ENCODE data around the gene KCTD14.
"Not testable (repeated sequence)": the region's sequence is repeated elsewhere in the genome, so short reads cannot be mapped to it uniquely, and the experiment has no call there.

The KCTD14 gene

DNA sequence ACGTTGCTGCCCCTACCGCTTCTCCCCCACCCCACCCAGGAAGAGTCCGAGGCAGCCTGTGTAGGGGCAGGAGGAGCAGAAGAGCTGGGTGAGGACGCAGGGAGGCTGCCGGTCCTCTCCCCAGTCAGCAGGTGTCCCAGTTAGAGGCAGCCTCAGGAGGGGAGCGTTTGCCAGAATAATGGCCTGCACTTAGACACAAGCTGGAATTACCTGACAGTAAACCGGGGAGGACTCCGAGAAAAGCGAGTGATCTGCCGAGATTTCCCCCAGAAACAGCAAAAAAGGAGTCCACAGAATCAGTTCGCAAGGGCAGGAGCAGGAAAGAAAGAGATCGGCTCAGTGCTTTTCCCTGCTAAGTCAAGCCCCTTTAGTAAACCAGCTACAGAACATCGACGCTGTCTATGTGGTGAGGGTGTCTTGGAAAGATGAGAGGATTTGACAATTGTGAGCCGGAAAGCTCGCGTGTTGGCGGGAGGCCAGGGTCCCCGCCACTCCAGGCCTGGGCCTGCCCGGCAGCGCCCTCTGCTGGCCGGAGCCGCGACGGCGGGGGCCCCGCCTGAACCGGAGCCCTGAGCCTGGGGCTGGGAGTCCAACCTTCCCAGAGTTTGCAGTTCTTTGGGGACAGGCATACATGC lies 22.9 kb upstream of the KCTD14 start:
- DNase-seq: peak; percentile 92

DNA sequence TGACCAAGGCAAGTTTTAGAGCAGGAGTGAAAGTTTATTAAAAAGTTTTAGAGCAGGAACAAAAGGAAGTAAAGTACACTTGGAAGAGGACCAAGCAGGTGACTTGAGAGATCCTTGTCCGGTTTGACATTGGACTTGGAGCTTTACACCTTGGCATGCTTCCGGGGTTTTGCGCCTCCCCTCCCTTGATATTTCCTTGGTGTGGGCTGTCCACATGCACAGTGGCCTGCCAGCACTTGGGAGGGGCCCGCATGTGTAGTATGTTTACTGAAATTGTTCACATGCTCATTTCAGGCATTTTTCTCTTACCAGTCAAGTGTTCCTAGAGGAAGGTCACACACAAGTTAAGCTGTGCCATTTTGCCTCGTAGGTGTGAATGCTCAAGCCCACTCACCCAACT lies 21.6 kb upstream of the KCTD14 start:
- no peak for DNase-seq

DNA sequence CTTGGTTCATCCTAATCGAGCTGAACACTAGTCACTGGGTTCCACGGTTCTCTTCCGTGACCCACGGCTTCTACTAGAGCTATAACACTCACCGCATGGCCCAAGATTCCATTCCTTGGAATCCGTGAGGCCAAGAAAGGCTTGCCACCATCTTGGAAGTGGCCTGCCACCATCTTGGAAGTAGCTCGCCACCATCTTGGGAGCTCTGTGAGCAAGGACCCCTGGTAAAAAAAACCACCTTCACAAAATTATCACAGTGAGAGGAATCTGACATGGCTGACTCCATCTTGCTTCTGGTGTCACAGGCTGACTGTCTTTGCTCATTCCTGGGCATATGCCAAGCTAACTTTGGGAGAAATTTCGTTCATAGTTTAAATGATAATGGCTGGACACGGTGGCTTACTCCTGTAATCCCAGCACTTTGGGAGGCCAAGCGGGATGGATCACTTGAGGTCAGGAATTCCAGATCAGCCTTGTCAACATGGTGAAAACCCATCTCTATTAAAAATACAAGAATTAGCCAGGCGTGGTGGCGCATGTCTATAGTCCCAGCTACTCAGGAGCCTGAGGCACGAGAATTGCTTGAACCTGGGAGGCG lies 18.9 kb upstream of the KCTD14 start:
- no peak for DNase-seq

DNA sequence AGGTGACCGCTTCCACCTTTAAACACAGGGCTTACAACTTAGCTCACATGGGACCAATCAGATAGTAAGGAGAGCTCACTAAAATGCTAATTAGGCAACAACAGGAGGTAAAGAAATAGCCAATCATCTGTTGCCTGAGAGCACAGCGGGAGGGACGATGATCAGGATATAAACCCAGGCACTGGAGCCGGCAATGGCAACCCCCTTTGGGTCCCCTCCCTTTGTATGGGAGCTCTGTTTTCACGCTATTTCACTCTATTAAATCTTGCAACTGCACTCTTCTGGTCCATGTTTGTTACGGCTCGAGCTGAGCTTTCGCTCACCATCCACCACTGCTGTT lies 18.3 kb upstream of the KCTD14 start:
- not testable (repeated sequence) for DNase-seq

DNA sequence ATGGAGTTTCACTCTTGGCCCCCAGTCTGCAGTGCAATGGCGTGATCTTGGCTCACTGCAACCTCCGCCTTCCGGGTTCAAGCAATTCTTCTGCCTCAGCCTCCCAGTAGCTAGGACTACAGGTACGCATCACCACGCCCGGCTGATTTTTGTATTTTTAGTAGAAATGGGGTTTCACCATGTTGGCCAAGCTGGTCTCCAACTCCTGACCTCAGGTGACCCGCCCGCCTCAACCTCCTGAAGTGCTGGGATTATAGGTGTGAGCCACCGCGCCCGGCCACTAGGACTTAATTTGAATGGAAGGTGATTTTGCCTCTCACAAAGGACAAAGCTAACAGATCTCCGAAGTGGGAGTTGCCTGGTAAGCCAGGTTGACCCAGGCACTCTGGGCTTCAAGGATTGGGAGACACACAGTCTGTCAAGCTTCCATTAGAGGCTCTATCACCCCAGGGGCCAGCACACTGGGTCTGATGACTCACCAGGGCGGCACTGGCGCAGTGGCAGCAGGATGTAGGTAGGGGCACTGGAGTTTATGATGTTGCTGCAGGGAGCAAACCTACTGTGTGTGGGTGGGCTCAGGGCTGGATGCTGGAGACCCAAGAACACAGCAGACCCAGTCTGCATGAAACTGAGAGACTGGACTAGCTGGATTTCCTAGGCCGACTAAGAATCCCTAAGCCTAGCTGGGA lies 17.8 kb upstream of the KCTD14 start:
- no peak for DNase-seq

DNA sequence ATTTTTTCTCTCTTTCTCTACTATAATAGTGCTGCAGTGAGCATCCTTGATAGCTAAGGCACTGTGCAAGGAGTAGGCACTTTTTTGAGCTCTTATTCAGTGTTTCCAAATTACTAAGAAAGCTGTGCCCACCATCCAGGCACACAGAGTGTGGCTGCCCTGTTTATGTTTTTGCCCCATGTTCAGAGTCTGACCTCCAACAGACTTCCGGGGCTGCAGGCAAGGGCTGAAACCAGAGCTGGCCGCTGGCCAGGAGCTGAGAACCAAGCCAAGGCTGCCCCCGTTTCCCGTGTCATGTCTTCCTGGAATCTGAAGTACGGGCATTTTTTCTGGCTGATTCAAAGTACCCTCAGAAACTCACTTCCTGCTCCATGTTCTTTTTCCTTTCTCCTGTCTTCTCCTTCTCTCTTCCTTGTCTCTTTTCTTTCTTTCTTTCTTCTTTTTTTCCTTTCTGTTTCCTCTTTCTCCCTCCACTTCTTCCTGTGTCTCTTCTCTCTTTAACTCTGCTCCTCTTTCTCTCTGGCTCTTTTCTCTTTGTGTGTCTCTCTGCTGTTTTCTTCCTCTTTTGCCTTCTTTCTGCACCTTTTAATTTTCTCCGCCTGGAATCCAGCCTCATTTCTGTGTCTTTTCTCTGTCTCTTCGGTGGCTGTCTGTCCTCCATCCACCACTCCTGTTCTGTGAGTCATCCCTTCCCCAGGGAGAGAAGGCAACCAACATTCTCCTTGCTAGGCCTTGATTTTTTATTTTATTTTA lies 17.0 kb upstream of the KCTD14 start:
- DNase-seq: peak; percentile 57

DNA sequence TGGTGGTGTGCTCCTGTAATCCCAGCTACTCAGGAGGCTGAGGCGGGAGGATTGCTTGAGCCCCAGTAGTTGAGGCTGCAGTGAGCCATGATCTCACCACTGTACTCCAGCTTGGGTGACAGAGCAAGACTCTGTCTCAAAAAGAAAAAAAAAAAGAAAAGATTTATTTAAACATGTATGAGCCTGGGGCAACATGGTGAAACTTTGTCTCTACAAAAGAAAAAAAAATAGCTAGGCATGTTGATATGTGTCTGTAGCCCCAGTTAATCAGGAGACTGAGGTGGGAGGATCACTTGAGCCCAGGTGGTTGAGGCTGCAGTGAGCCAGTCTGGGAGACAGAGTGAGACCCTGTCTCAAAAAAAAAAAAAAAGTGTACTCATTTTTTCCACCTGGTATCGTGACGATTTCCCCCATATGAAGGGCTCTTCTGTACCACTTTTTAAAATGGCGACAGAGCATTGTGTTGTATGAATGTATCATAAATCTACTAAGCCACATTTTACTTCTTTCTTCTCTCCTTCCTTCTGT lies 16.4 kb upstream of the KCTD14 start:
- no peak for DNase-seq

DNA sequence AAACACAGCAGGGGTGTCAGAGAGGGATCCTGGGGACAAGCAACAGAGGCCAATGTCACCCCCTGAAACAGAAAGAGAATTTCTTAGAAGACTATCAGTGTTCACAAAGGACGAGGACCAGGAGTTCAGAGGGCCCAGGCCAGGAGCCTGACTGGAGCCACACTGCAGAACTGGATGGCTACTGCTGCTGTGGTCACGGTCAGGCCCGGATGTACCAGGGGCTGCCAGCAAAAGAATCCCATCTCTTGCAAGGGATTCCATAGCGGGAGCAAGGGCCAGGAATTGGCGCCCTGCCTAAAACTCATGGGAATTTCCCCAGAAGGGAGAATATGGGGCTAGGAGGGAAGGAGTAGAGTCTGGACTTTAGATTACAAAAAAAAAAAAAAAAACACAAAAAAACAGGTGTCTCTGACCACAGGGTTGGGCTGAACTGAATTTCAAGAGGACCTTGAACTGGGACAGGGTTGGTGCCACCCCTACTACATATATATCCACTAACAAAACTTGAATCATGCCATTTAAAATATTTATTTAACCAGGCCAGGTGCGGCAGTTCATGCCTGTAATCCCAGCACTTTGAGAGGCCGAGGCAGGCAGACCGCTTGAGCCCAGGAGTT lies 15.7 kb upstream of the KCTD14 start:
- no peak for DNase-seq

DNA sequence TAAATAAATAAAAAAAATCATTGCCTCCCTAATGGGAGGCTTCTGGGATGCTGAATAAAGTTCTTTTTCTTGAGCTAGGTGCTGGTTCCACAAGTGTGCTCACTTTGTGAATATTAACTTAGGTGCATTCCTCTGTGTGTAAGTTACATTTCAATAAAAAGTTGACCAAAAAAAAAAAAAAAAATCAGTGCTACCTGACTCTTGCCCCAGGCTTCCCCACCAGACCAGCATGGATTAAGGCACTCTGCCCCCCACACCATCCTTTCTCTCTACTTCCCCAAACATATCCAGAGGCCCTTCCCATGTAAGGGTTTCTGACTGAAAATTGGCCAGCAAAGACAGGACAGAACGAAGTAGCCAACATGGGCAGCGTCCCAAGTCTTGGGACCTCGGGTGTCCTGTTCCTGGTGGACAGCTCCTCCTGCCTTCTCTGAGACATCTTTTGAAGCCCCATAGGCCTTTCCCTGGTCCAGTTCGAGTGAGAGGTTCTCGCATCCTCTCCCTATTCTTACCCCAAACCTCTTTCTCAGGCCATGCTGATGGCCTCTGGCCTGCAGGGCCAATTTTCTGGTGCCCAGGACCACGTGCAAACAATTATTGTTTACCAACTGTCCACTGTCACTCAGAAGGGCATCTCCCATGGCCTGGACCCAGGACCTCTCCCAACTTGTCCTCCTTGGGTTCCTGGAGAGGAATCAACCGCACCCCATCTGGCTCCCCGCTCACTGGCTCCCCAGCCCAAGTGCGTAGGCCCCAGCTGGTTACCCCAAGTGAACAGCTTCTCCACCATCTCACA lies 14.9 kb upstream of the KCTD14 start:
- DNase-seq: no peak

DNA sequence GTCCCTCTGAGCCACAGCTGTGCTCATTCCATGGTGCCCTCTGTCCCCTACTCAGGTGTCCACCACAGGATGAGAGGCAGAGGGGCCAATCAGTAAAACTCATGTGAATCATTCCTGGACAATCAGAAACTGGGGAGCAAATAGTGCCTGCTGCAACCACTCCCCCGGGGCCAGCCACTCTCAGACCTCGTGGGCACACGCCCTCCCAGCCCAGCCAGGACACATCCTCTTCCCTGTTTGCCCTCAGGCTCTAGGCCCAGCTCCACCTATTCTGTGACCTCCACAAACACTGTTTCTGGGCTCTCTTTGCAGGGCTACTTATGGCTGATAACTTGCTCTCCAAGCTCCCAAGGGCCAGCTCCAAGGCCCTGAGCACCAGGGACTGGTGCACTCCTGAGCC lies 14.0 kb upstream of the KCTD14 start:
- no peak for DNase-seq

DNA sequence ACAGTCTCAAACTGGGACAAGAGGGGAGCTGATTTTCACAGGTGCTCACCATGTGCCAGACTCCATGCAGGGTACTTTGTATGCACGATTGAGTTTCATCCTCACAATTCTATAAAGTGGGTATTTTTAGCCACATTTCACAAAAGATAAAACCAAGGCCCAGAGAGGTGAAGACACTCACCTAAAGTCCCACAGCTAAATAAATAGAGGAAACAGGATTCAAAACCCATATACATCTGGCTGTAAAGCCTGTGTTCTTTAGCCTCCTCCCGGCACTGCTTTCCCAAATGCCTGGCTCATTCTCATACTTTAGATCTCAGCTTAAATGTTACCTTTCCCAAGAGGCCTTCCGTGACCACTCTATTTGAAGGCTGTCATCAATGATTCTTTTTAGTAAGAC lies 13.2 kb upstream of the KCTD14 start:
- DNase-seq: no peak

DNA sequence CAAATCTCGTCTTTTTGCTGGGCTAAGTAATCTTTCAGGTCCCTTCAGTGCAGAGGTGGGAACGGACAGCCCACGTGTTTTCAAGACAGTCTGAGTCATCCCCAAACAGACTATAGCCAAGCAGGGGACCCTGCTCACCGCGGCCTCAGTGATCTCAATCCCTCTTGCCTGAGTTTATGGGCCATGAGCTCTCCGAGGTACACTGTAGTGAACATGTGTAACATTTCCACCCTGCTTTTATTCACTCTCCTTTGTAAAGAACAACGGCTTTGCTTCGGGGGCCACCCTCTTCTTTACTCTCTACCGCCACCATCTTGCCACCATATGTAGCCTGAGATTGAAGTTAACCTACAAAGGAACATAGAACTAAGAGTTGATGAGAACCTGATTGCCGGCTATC lies 11.5 kb upstream of the KCTD14 start:
- DNase-seq: no peak

DNA sequence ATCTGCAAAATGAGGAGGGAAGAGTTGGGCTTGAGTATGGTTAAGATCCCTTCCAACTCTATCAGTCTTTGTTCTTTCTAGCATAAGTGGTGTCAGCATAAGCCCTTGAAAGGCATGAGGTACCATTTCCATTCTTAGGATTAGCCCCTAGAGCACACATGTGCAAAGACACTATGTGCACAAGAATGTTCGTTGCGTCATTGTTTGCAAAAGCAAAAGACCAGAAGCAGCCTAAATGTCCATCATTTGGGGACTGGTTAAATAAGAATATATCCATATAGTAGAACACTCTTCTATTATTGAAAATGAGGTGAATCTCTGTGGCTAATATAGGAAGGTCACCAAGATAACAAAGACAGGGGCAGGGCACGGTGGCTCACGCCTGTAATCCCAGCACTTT lies 10.0 kb upstream of the KCTD14 start:
- DNase-seq: no peak

DNA sequence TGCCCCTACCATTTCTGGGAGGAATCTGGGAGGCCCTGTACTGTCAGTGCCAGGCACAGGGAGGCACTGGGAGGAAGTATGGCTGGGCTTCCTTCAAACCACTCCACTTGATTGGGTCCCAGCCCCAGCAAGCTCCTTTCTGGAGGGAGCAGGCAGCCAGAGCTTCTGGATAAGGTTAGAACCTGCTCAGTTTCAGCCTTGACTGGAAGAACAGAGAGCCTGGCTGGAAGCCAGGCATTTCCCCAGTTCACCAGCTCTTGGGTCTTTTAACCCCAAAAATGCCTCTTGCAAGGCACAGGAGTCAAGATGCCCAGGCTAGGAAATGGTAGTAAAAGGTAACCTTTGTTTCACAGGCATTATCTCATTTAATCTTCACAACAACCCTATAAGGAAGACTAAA lies 9.0 kb upstream of the KCTD14 start:
- DNase-seq: no peak

DNA sequence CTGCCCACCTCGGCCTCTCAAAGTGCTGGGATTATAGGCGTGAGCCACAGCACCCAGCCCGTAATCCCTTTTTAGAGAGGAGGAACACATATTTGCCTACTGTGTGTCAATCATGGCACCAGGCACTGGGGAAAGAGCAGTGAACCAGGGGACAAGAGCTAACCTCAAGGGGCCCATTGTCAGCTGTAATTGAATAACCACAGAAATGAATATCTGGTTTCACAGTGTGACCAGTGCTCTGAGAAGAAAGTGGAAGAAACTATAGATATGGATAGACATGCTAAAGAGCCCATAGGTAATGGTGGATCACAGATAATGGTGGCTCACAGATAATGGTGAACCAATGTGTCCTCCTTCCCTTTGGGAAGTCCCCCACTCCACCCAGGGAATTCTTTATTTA lies 8.6 kb upstream of the KCTD14 start:
- DNase-seq: no peak

DNA sequence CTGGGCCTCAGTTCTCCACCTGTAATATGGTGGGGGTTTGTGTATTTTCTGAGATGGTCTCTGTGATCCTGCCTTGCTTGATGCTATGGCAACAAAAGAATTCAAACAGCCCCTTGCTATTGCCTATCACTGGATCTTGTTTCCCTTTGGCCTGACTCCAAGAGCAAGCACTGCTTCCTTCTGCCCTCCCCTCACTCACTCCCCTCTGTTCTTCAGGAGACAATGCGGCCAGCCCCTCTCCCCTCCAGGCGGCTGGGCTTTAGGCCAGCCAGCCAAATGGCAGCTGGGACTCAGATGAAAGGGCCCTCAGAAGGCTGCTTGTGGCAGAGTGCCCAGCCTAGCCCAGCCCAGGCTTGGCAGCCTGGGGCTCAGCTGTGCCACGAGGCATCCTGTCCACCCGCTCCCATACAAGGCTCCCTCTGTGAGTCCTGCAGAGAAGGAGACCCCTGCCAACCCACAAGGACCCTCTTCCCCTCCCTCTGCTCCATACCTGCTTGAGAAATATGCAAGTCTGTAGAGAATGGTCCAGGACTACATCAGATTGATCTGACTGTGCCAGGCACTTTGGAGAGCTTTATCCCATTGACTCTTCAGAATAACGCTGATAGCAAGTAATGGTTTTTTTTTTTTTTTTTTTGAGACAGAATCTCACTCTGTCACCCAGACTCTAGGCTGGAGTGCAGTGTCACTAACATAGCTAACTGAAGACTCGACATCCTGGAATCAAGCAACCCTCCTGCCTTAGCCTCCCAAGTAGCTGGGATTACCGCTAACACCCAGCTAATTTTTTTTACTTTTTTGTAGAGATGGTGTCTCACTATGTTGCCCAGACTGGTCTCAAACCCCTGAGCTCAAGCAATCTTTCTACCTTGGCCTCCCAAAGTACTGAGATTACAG lies 7.6 kb upstream of the KCTD14 start:
- DNase-seq: peak; percentile 90

DNA sequence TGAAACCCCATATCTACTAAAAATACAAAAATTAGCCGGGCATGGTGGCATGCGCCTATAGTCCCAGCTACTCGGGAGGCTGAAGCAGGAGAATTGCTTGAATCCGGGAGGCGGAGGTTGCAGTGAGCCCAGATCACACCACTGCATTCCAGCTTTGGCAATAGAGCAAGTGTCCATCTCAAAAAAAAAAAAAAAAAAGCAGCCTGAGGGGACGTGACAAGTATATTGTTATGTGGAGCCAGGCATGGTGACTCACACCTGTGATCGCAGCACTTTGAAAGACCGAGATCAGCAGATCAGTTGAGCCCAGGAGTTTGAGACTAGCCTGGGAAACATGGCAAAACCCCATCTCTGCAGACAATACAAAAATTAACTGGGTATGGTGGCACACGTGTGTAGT lies 5.3 kb upstream of the KCTD14 start:
- DNase-seq: not testable (repeated sequence)

DNA sequence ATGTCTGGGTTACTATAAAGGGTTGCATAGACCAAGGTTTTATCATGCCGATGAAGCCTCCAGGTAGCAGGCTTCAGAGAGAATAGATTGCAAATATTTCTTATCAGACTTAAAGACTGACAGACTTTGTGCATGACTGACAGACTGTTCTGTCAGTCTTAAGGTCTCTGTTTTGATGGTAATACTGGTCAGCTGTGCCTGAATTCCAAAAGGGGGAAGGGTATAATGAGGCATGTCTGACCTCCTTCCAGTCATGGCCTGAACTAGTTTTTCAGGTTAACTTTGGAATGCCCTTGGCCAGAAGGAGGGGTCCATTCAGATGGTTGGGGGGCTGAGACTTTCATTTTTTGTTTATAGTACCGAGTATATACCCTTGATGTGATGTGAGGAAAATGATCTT lies 4.7 kb upstream of the KCTD14 start:
- no peak for DNase-seq

DNA sequence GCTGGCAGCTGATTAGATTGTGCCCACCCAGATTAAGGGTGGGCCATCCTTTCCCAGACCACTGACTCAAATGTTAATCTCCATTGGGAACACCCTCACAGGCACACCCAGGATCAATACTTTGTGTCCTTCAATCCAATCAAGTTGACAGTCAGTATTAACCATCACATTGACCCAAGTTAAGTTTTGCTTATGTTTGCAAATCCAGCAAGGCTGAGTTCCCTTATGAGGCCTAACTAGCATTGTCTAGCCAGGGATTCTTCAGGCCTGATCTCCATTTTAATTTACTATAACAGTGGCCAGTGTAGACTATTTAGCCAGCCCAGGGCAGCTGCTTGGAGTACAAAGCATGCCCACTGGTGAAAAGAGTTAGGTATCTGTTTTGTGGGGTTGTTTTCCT lies 2.3 kb upstream of the KCTD14 start:
- no peak for DNase-seq

DNA sequence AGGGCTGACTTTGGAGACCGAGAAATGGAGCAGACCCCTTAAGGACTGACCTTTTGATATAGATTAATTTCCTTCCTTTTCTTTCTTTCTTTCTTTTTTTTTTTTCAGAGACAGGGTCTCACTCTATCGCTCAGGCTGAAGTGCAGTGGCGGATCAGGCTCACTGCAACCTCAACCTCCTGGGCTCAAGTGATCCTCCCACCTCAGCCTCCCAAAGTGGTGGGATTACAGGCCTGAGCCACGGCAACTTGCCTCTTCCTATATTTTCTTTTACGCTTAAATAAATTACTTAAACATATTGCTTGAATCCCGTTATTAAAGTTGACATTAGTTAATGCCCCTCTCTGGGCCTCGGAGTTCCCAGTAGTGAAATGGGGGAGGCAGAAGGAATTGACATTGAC lies 350 bp upstream of the KCTD14 start:
- DNase-seq: no peak

DNA sequence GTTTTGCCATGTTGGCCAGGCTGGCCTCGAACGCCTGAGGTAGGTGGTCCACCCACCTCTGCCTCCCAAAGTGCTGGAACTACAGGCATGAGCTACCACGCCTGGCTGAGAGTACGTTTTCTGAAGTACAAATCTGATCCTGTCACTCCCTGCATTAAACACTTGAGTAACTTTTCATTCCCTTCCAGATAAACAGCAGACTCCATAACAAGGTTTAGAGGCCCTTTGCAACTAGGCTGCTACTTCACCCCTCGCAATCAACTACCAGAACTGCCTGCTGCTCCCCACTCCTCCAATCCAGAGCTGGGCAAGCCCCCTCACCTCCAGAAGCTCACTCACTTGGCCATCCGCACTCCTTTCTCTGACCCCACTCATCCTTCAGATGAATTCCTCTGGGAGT lies 1.5 kb downstream of the KCTD14 start:
- no peak for DNase-seq
